SHP77 treated with DMSO at 0.1 percent for 48 hours (cell line): ENCODE results near the gene CCDC63.

Experiments
- DNase-seq: peaks from one replicate; lab custom pipeline; 2025; lab: John Stamatoyannopoulos, UW

The CCDC63 gene

GRCh38 chr12:110846615-110847566 is at the start of gene CCDC63:
Gene CCDC63 (plus strand): TSS chr12:110846987. CDS start chr12:110852955, 5,968 bp downstream.
- DNase-seq: no peak

DNA sequence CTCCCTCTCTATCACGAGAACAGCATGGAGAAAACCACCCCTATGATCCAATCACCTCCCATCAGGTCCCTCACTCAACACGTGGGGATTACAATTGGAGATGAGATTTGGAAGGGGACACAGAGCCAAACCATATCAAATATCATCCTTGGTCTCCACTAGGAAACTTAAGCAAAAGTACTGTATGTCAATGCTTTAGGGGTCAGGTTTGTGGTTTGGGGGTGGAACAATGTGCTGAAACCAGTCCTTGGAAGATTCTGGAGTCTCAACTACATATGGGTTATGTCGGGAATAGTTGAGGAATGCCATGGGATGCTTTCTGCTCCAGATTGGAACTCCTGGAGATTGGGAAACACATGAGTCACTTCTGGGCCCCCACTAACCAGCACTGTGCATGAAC is 48.3 kb upstream of the CCDC63 start:
- DNase-seq: no peak

DNA sequence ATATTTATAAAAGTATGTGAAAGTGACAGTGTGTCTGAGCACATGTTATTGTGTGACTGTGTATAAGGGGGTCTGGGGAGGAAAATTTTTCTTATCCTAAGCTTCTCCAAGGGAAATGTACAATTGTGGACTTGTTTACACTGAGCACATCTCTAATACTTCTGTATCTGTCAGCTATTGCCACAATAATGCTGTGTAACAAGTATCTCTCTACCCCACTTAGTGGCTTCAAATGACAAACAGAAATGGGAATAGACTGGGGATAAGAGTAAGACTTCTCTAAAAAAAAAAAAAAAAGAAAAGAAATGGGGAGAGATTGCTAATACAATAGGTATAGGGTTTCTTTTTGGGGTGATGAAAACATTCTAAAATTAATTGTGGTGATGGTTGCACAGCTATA is 44.3 kb upstream of the CCDC63 start:
- DNase-seq: no peak

- no peak for DNase-seq
Observed at GRCh38 chr12:110804406-110804805, 42.4 kb upstream of the CCDC63 start.

DNA sequence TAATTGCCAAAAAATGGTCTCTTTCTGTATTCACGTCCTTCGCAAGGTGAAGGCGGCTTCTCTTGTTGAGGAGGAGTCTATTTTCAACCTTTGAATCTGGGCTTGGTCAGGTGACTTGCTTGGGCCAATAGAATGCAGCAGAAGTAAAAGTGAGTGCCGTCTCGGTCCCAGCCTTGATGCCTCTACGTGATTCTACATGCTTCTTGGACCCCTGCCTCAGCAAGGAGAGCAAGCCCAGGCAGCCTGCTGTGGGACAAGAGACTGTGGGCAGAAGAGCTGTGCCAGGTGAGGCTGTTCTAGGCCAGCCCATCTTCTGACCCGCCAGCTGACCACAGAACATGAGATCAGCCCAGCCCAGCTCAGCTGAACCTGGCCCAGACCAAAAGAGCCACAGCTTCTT is 39.1 kb upstream of the CCDC63 start:
- DNase-seq: no peak

DNA sequence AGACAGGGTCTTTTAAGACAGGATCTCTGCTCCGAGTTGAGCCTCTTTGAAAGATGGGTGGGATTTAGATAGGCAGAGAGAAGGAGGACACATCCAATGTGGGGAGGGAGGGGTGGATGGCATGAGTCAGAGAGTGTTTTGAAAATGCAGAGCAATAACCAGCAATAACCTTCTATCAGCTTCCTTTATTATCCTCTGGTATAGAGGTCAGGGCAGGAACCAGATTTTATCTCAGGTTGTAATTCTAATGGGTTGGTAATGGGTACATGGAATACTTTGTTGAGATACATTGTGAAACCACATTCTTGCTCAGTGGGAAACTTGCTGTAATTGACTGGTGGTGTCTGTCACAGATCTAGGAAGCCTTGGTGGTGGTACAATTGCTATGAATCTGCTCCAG is 37.6 kb upstream of the CCDC63 start:
- DNase-seq: no peak

- DNase-seq: no peak
Observed at GRCh38 chr12:110811972-110812371, 34.8 kb upstream of the CCDC63 start.

DNA sequence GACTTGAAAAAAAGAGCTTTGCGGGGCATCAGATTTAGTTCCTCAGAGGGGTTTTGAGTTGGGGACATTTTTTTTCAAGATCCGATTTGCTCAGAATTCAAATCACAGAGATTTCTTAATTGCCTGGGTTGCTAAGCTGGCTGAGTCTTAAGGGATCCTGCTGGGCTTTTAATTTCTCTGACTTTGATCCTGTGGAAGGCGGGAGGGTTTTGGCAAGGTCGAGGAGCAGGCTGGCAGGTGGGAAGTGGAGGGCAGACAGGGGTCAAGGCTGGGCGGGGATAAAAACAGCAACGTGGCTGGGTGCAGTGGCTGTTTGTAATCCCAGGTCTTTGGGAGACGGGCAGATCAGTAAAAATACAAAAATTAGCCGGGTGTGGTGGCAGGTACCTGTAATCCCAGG is 33.5 kb upstream of the CCDC63 start:
- no peak for DNase-seq

DNA sequence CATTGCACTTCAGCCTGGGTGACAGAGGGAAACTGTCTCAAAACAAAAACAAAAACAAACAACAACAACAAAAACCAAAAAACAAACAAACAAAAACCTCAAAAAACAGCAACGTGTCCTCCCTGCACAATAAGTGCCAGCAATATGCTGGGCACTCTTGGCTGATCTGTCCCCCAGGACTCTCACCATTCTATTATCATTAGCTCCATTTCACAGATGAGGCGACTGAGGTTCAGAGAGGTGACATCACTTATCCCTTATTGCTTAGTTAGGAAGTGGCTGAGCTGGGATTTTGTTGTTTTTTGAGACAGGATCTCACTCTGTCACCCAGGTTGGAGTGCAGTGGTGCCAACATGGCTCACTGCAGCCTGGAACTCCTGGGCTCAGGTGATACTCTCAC is 33.0 kb upstream of the CCDC63 start:
- no peak for DNase-seq

DNA sequence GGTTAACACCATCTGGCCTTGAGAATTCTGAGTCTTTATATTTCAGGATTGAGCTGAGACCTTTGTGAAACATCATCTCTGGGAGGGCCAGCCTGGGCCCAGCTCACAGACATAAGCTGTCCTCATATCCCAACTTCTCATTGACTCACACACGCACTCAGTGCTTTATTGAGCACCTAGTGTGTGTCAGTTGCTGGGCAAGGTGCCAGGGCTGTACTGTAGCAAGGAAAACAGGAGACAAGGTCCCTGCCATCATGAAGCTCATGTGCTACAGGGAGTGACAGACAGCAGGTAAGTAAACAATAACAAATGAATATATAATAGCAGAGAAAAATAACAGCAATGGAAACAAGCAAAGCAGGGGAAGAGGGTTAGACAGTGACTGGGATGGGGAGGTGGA is 30.5 kb upstream of the CCDC63 start:
- no peak for DNase-seq

DNA sequence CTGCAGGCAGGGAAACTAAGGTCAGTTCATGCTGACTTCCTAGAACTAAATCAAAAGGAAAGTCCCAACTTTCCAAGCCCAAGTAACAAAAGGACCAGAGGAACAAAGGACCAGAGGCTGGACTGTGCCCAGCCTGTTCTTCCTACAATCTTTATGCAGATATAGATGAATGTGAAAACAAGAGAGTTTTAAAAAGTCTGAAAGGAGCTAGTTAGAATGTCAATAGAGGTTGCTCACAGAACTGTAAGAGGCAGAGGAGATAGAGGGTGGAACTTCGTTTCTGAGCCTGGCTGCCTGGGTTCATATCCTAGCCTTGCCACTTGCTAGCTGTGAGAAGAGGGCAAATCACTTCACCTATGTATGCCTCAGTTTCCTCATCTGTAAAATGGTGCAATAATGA is 30.0 kb upstream of the CCDC63 start:
- DNase-seq: no peak

DNA sequence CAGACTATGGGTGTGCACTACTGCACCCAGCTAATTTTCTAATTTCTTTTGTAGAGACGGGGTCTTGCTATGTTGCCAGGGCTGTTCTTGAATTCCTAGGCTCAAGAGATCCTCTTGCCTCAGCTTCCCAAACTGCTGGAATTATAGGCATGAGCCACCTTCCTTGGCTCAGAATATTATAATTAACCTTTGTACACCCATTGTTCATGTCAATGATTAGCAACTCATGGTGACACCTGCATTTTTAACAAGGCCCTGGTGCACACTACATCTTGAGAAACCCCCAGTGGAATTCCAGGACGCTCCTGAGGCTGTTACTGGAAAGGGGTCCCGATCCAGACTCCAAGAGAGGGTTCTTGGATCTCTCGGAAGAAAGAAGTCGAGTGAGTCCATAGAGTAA is 28.3 kb upstream of the CCDC63 start:
- DNase-seq: no peak

- no peak for DNase-seq
Observed at GRCh38 chr12:110819150-110819549, 27.6 kb upstream of the CCDC63 start.

GRCh38 chr12:110819646-110820045 is 27.1 kb upstream of the CCDC63 start:
- no peak for DNase-seq

DNA sequence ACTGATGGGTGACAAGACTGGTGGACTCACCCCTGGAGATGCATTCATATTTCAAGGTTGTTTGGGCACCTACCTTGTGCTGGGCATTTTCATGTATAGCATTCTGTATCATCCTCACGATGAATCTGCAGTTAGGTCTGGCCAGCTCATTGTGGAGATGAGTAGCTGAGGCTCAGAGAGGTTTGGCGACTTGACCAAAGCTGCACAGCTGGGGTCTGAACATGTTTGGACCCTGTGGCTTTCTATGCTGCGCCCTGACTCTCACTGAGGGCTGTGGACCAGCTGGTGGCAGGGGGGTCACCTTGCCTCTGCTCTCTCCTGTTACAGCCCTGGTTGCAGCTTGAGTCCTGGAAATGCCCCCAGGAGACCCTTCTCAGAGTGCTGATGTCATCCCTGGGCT is 24.9 kb upstream of the CCDC63 start:
- no peak for DNase-seq

GRCh38 chr12:110822821-110823415 is 23.9 kb upstream of the CCDC63 start:
- no peak for DNase-seq

DNA sequence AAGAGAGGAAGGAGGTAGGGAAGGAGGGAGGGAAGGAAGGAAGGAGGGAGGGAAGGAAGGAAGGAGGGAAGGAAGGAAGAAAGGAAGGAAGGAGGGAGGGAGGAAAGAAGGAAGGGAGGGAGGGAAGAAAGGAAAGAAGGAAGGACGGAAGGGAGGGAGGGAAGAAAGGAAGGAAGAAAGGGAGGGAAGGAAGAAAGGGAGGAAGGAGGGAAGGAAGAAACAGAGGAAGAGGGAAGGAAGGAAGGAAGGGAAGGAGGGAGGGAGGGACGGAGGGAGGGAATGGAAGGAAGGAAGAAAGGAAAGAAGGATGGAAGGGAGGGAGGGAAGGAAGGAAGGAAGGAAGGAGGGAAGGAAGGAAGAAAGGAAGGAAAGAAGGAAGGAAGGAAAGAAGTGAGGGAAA is 22.4 kb upstream of the CCDC63 start:
- DNase-seq: no peak

GRCh38 chr12:110825530-110825929 is 21.3 kb upstream of the CCDC63 start:
- no peak for DNase-seq

GRCh38 chr12:110826592-110827200 is 20.1 kb upstream of the CCDC63 start:
- DNase-seq: peak; percentile 44

- DNase-seq: no peak
Observed at GRCh38 chr12:110829308-110829707, 17.5 kb upstream of the CCDC63 start.

GRCh38 chr12:110836291-110836690 is 10.5 kb upstream of the CCDC63 start:
- DNase-seq: no peak

- DNase-seq: no peak
Observed at GRCh38 chr12:110841007-110841406, 5.8 kb upstream of the CCDC63 start.

- no peak for DNase-seq
Observed at GRCh38 chr12:110844131-110844530, 2.7 kb upstream of the CCDC63 start.
